ENCODE measurements around the gene ITGA2.

- TF ChIP-seq EZH2 (IDR thresholded peaks at IDR 0.05; ENCODE audit: insufficient read depth, poor library complexity, severe bottlenecking) (no peak), EZH2phosphoT487 (IDR thresholded peaks at IDR 0.05; ENCODE audit: insufficient read depth, low read depth) (no peak)
Observed at GRCh38 chr5:53123702-53124101, 134.6 kb downstream of the ITGA2 start.

All from GM23248 (cell line).